GM23248 (cell line): ENCODE measurements around the gene OR3A3.
"Not testable (repeated sequence)": the region's sequence is repeated elsewhere in the genome, so short reads cannot be mapped to it uniquely, and the experiment has no call there.

Experiments used
- EZH2 ChIP-seq: fragments of 200-600 bp; sonication (generic); IDR thresholded peaks from 2 replicates; pipeline ENCODE4 v1.6.1; 2018; ENCODE audit warnings: antibody characterized with exemption, mild to moderate bottlenecking; ENCODE audit not compliant: insufficient read depth, poor library complexity, severe bottlenecking
- EZH2phosphoT487 ChIP-seq: fragments of 200-600 bp; sonication (generic); IDR thresholded peaks from 2 replicates; pipeline ENCODE4 v1.6.1; 2018; ENCODE audit warnings: antibody characterized with exemption, moderate library complexity, mild to moderate bottlenecking, low read depth; ENCODE audit not compliant: insufficient read depth

GRCh38 chr17:3371167-3371566, 40.0 kb upstream of the OR3A3 start:
- TF ChIP-seq EZH2phosphoT487, EZH2: not testable (repeated sequence)
